ENCODE measurements around the gene AUTS2. TPM values are rescaled to one million over a fixed set of nuclear protein-coding genes. Genes with fewer than 3 reads are reported as not detected.

Gene AUTS2
- polyA plus RNA-seq, 1 donor from 2014 or later: 97.3 TPM

DNA sequence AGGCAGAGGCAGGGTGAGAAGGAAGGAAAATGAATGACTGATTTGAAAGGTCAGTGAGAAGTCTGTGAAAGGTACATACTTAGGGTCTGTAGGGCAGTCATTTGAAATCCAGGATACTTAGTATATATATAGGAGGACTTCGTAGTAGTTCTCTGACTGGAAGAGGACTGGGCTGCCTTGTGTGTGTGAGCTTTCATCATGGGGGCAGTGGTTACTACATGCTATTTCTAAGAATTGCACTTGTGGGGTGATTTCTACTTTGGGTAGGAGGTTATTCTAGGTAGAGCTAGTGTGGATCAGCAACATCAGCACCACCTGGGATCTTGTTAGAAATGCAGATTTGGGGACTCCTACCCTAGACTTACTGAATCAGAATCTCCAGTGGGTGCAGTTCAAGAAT is 104.1 kb downstream of the AUTS2 start:
- Histone ChIP-seq H3K36me3 (ENCODE audit: insufficient read depth, low read length) (no peaks in the 10 kb centered on the region), H3K79me2 (replicated peaks; ENCODE audit: insufficient read depth, low read length) (peaks cover 68% of the 10 kb centered on the region), H3K4me2 (ENCODE audit: low read length) (no peak overlapping the region), H3K9me3 (ENCODE audit: low read length) (no peaks in the 10 kb centered on the region), H2AFZ (ENCODE audit: low read depth, low read length) (no peak overlapping the region), H3K4me3 (ENCODE audit: low read length) (no peak overlapping the region), H4K20me1 (ENCODE audit: insufficient read depth) (no peaks in the 10 kb centered on the region), H3K27me3 (ENCODE audit: insufficient read depth, low read depth, low read length) (no peaks in the 10 kb centered on the region), H3K27ac (ENCODE audit: low read length) (no peak overlapping the region), H3F3A (ENCODE audit: insufficient read depth, low read length, poor library complexity, severe bottlenecking) (no peaks in the 10 kb centered on the region), H3K9ac (ENCODE audit: low read length) (no peak overlapping the region), H3K9me2 (ENCODE audit: insufficient read depth, low read length) (no peaks in the 10 kb centered on the region)
- TF ChIP-seq EP300 (conservative IDR thresholded peaks at IDR 0.05; ENCODE audit: poor library complexity, severe bottlenecking) (no peak), EZH2 (IDR thresholded peaks at IDR 0.05; ENCODE audit: borderline replicate concordance, insufficient read depth, low read length, poor library complexity, severe bottlenecking) (no peak), CTCF (IDR thresholded peaks at IDR 0.05; ENCODE audit: poor library complexity, severe bottlenecking) (no peak), TAF1 (IDR thresholded peaks at IDR 0.05; ENCODE audit: low read depth) (no peak), RAD21 (conservative IDR thresholded peaks at IDR 0.05) (no peak)

DNA sequence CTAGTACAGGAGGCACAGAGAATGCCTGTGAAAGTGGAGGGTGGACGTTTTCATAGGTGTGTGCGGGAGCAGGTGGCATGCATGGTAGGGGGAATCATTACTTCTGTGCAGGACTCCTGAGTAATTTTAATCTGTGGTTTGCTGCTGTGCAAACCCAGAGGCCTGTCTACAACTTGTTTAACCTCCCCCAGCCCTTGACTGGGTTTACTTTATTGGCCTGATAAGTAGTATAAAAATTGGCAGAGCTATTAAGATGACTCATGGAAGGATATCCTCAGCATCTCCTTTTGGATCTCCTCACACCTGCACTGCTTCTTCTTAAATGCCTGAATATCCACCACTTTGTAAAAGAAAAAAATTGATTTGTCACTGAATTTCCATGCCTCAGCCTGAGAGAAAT is 104.8 kb downstream of the AUTS2 start:
- no peaks in the 10 kb centered on the region for H4K20me1 ChIP-seq (ENCODE audit: insufficient read depth)
- H3K27me3 ChIP-seq (ENCODE audit: insufficient read depth, low read depth, low read length): no peaks in the 10 kb centered on the region
- H3K27ac ChIP-seq (ENCODE audit: low read length): no peak overlapping the region
- no peaks in the 10 kb centered on the region for H3K9me3 ChIP-seq (ENCODE audit: low read length)
- no peak overlapping the region for H3K4me2 ChIP-seq (ENCODE audit: low read length)
- no peak overlapping the region for H3K4me3 ChIP-seq (ENCODE audit: low read length)
- no peaks in the 10 kb centered on the region for H3F3A ChIP-seq (ENCODE audit: insufficient read depth, low read length, poor library complexity, severe bottlenecking)
- H3K9ac ChIP-seq (ENCODE audit: low read length): no peak overlapping the region
- H2AFZ ChIP-seq (ENCODE audit: low read depth, low read length): no peak overlapping the region
- no peaks in the 10 kb centered on the region for H3K36me3 ChIP-seq (ENCODE audit: insufficient read depth, low read length)
- peaks cover 69% of the 10 kb centered on the region for H3K79me2 ChIP-seq (replicated peaks; ENCODE audit: insufficient read depth, low read length)
- no peak for TF ChIP-seq POLR2AphosphoS5 (IDR thresholded peaks at IDR 0.05)
- no peak for TF ChIP-seq CTCF (IDR thresholded peaks at IDR 0.05; ENCODE audit: poor library complexity, severe bottlenecking)
- no peak for TF ChIP-seq SMC3 (conservative IDR thresholded peaks at IDR 0.05; ENCODE audit: poor library complexity)
- no peak for TF ChIP-seq RAD21 (conservative IDR thresholded peaks at IDR 0.05)
- TF ChIP-seq EZH2 (IDR thresholded peaks at IDR 0.05; ENCODE audit: borderline replicate concordance, insufficient read depth, low read length, poor library complexity, severe bottlenecking): no peak
- TF ChIP-seq MXI1 (conservative IDR thresholded peaks at IDR 0.05; ENCODE audit: poor library complexity, severe bottlenecking): no peak
- no peak for TF ChIP-seq REST (IDR thresholded peaks at IDR 0.05; ENCODE audit: borderline replicate concordance)
- no peak for TF ChIP-seq TAF1 (IDR thresholded peaks at IDR 0.05; ENCODE audit: low read depth)
- TF ChIP-seq EP300 (conservative IDR thresholded peaks at IDR 0.05; ENCODE audit: poor library complexity, severe bottlenecking): no peak
- H3K9me2 ChIP-seq (ENCODE audit: insufficient read depth, low read length): no peaks in the 10 kb centered on the region
